ENCODE data around the gene RBM23. TPM values are rescaled to one million over a fixed set of nuclear protein-coding genes. Genes with fewer than 3 reads are reported as not detected.

Gene RBM23
- total RNA-seq, 1 donor from 2014 or later: 52.4 TPM

- peaks cover 4% of the 10 kb centered on the region for H3K36me3 Mint-ChIP-seq (ENCODE audit: low read depth, unreplicated experiment)
These were observed 34.0 kb downstream of the RBM23 start for GRCh38 chr14:22884738-22885523.

GRCh38 chr14:22884076-22884737 is 34.7 kb downstream of the RBM23 start:
- TF ChIP-seq CTCF (IDR thresholded peaks at IDR 0.05; ENCODE audit: unreplicated experiment): no peak
- peak overlapping the region; percentile 32 for H3K27ac Mint-ChIP-seq (ENCODE audit: unreplicated experiment)
- peaks cover 43% of the 10 kb centered on the region for H3K4me1 Mint-ChIP-seq (ENCODE audit: unreplicated experiment)
- H3K36me3 Mint-ChIP-seq (ENCODE audit: low read depth, unreplicated experiment): peaks cover 10% of the 10 kb centered on the region
- H3K4me3 Mint-ChIP-seq (ENCODE audit: unreplicated experiment): no peak overlapping the region
- no peak for DNase-seq (ENCODE audit: low spot score)
- H3K9me3 Mint-ChIP-seq (ENCODE audit: unreplicated experiment): no peaks in the 10 kb centered on the region
- H3K27me3 Mint-ChIP-seq (ENCODE audit: unreplicated experiment): peaks cover 30% of the 10 kb centered on the region

More at GRCh38 chr14:22884738-22885523, 34.0 kb downstream of the RBM23 start:
- Mint-ChIP-seq H3K4me1 (ENCODE audit: unreplicated experiment) (peaks cover 43% of the 10 kb centered on the region), H3K9me3 (ENCODE audit: unreplicated experiment) (no peaks in the 10 kb centered on the region), H3K4me3 (ENCODE audit: unreplicated experiment) (no peak overlapping the region), H3K27ac (ENCODE audit: unreplicated experiment) (no peak overlapping the region), H3K27me3 (ENCODE audit: unreplicated experiment) (peaks cover 30% of the 10 kb centered on the region)
- DNase-seq (ENCODE audit: low spot score): no peak
- TF ChIP-seq CTCF (IDR thresholded peaks at IDR 0.05; ENCODE audit: unreplicated experiment): no peak

- no peak for DNase-seq (ENCODE audit: low spot score)
- Mint-ChIP-seq H3K9me3 (ENCODE audit: unreplicated experiment) (no peaks in the 10 kb centered on the region), H3K27ac (ENCODE audit: unreplicated experiment) (peak within 1 kb of the TSS; percentile 70), H3K4me3 (ENCODE audit: unreplicated experiment) (peak within 1 kb of the TSS; percentile 56), H3K4me1 (ENCODE audit: unreplicated experiment) (peaks cover 43% of the 10 kb centered on the region), H3K27me3 (ENCODE audit: unreplicated experiment) (peaks cover 30% of the 10 kb centered on the region), H3K36me3 (ENCODE audit: low read depth, unreplicated experiment) (peaks cover 18% of the 10 kb centered on the region)
- no peak for TF ChIP-seq CTCF (IDR thresholded peaks at IDR 0.05; ENCODE audit: unreplicated experiment)
These were observed 35.6 kb downstream of the RBM23 start, which contains the start of gene REM2 for GRCh38 chr14:22883173-22883976. TSS of gene REM2 (plus strand) at chr14:22883222. CDS start at chr14:22883288, 66 bp downstream.

- H3K4me1 Mint-ChIP-seq (ENCODE audit: unreplicated experiment): peaks cover 39% of the 10 kb centered on the region
- peak; percentile 24 for DNase-seq (ENCODE audit: low spot score)
- H3K4me3 Mint-ChIP-seq (ENCODE audit: unreplicated experiment): no peak overlapping the region
- peak overlapping the region; percentile 41 for H3K27ac Mint-ChIP-seq (ENCODE audit: unreplicated experiment)
- TF ChIP-seq CTCF (IDR thresholded peaks at IDR 0.05; ENCODE audit: unreplicated experiment): no peak
- H3K36me3 Mint-ChIP-seq (ENCODE audit: low read depth, unreplicated experiment): peaks cover 26% of the 10 kb centered on the region
- H3K9me3 Mint-ChIP-seq (ENCODE audit: unreplicated experiment): no peaks in the 10 kb centered on the region
- peaks cover 32% of the 10 kb centered on the region for H3K27me3 Mint-ChIP-seq (ENCODE audit: unreplicated experiment)
These were observed 36.3 kb downstream of the RBM23 start for GRCh38 chr14:22882529-22883172.
